Fibroblast of lung (primary cell): ENCODE data around the gene GIGYF2.

Experiments
- EZH2 ChIP-seq: IDR thresholded peaks from 2 replicates; pipeline ENCODE4 v1.5.1; 2012; ENCODE audit warnings: low read length, control low read depth, mild to moderate bottlenecking; ENCODE audit errors: missing control alignments
- TF ChIP-seq, protein P1 (sequence below), 2 donors: IDR thresholded peaks in 1 of 2; conservative IDR thresholded peaks in 1 of 2; 1 replicate in 1 of 2; 2 replicates in 1 of 2; pipeline ENCODE4 v1.5.1; 2011 to 2012; ENCODE audit warnings: low read length in 2 of 2, control low read depth in 1 of 2, inconsistent platforms in 1 of 2, low read depth in 1 of 2, mild to moderate bottlenecking in 1 of 2

DNA sequence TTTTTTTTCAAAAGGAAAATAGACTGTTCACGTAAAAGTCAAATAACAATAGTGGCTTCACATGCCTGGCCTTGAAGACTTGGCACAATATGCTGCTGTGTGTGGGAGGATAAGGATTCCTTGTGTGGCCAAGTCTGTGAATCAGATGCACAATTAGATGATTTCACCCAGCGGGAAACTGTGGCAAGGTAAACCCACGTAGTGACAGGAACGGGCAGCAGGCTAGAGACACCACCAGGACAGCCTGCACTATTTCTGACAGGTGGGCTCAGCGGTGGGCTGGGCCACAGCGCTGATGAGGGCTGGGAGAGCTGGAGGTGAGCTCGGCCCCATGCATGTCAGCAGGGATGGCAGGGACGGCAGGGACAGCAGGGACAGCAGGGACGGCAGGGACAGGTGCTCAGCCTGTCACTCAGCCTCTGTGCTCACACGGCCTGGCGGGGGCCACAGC is 194.5 kb downstream of the GIGYF2 start:
- TF ChIP-seq, protein P1, sequence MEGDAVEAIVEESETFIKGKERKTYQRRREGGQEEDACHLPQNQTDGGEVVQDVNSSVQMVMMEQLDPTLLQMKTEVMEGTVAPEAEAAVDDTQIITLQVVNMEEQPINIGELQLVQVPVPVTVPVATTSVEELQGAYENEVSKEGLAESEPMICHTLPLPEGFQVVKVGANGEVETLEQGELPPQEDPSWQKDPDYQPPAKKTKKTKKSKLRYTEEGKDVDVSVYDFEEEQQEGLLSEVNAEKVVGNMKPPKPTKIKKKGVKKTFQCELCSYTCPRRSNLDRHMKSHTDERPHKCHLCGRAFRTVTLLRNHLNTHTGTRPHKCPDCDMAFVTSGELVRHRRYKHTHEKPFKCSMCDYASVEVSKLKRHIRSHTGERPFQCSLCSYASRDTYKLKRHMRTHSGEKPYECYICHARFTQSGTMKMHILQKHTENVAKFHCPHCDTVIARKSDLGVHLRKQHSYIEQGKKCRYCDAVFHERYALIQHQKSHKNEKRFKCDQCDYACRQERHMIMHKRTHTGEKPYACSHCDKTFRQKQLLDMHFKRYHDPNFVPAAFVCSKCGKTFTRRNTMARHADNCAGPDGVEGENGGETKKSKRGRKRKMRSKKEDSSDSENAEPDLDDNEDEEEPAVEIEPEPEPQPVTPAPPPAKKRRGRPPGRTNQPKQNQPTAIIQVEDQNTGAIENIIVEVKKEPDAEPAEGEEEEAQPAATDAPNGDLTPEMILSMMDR (conservative IDR thresholded peaks at IDR 0.05 in 1 of 2, IDR thresholded peaks at IDR 0.05 in 1 of 2; ENCODE audit: low read depth in 1 of 2, low read length in 2 of 2) = no peak
- TF ChIP-seq EZH2 = no peak
